HG03097 (cell line): ENCODE measurements around the gene ZNF555.
"Not testable (repeated sequence)": the region's sequence is repeated elsewhere in the genome, so short reads cannot be mapped to it uniquely, and the experiment has no call there.

ENCODE experiments used
- ATAC-seq: cut with Tn5 transposase; IDR thresholded peaks from one replicate; pipeline ENCODE4 v1.9.1; 2021; ENCODE audit not compliant: unreplicated experiment, low FRiP score

The ZNF555 gene

GRCh38 chr19:2806736-2807378, 34.4 kb upstream of the ZNF555 start:
- ATAC-seq = no peak

DNA sequence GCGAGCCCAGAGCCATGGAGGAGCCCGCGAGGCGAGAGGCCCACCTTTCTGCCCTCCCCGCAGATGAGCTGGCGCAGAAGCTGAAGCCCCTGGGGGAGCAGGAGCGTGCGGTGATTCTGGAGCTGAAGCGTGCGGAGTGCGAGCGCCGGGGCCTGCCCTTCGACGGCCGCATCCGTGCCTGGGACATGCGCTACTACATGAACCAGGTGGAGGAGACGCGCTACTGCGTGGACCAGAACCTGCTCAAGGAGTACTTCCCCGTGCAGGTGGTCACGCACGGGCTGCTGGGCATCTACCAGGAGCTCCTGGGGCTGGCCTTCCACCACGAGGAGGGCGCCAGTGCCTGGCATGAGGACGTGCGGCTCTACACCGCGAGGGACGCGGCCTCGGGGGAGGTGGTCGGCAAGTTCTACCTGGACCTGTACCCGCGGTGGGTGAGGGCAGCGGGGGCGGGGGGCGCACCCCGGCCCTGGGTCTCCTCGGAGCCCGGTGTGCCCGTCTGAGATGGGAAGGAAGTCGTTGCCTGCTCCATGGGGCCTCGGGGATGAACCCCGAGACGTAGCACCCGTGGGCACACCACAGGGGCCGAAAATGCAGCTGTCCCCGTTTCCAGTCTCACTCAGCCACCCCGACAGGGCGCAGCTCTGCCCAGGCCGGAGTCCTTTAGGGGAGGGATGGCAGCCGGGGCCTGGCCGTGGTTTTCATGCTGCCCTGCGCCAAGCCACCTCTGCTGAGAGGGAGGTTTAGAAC, 33.7 kb upstream of the ZNF555 start:
- ATAC-seq = no peak

DNA sequence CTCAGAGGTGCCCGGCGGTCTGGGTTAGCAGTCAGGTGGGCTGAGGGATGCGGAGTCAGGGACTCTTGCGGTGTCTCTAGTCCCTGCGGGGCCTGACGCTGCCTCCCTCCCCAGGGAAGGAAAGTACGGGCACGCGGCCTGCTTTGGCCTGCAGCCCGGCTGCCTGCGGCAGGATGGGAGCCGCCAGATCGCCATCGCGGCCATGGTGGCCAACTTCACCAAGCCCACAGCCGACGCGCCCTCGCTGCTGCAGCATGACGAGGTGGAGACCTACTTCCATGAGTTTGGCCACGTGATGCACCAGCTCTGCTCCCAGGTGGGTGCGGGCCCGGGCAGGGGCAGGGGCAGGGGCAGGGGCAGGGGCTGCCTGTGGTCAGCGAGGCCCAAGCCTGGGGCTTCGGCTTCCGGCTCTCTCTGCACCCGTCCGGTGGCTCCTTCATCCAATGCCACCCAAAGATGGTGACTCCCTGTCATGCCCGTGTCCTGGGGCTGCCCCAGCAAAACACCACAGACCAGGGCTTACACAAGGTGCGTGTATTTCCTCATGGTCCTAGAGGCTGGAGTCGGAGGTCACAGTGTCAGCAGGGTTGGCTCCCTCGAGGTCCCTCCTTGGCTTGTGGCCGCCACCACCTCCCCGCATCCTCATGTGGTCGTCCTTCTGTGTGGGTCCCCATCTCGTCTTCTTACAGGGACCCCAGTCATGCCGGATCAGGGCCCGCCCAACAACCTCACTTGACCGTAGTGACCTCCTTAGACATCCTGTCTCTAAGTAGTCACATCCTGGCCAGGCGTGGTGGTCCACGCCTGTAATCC, 32.9 kb upstream of the ZNF555 start:
- no peak for ATAC-seq

- ATAC-seq = no peak
Observed at GRCh38 chr19:2809387-2810140, 31.7 kb upstream of the ZNF555 start.

DNA sequence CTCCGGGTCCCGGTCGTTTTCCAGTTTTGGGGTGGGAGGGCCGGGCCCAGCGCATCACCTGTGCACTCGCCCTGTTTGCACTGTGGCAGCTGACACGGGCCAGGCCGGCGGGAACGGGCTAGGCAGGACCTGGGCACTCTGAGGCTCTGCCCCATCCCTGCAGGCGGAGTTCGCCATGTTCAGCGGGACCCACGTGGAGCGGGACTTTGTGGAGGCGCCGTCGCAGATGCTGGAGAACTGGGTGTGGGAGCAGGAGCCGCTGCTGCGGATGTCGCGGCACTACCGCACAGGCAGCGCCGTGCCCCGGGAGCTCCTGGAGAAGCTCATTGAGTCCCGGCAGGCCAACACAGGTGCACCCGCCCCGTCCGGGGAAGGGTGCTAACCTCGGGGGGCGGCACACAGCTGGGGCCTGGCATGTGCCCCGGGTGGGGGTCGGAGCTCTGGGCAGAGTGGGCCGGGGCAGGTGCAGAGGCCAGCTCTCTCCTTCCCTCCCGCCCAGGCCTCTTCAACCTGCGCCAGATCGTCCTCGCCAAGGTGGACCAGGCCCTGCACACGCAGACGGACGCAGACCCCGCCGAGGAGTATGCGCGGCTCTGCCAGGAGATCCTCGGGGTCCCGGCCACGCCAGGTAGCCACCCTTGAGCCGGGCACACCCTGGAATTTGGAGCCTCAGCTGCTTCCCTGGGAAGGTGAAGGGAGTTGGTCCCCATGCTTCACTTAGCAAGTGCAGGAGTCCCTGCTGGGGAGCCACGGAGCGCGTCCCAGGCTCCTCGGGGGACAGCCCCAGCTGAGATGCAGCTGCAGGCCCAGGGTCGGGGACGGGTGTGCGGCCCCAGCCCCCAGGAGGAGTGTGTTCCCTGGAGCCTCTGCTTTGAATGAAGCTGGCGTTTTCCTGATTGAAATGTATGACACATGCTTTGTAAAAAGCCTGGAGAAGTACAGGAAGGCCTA, 30.9 kb upstream of the ZNF555 start:
- no peak for ATAC-seq

DNA sequence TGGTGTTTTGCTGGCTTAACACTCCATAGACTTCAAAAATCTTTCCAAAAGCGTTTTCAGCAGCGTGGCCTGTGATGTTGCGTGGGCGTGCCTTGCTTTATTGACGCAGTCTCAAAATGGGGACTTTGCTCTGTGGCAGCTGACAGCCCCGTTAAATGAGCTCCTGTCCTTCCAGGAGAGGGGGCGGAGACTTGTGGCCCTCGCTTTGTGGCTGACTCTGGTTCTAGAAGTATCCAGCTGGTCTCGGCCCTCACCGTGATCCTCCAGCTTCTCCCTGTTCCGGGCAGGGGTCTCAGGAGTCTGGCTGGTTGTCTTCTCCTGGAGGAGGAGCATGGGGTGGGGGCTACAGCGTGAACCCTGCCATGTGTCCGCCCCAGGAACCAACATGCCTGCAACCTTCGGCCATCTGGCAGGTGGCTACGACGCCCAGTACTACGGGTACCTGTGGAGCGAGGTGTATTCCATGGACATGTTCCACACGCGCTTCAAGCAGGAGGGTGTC, 30.0 kb upstream of the ZNF555 start:
- ATAC-seq = no peak

DNA sequence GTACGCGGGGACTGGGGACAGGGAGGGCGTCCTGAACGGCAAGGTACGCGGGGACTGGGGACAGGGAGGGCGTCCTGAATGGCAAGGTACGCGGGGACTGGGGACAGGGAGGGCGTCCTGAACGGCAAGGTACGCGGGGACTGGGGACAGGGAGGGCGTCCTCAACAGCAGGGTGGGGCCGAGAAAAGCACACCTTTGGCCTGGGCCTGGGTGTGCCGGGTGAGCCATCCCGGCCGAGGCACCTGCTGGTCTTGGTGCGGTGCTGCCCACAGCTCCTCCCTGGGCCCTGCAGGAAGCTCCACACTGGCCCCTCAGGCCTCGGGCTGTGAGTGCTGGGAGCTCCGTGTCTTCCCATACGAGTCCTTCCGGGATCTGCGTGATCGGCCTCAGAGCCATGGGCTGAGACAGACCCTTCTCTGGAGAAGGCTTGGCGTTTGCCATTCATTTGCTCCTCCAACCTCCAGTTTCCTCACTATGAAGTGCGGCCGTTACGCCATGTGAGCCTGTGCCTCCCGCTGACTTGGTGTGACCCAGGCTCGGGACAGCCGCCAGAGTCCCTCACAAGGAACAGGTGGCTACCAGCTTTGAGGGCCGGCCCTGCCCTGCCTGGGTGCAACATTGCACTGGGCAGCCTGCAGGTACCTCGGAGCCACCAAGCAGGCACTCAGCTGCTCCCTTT, 29.4 kb upstream of the ZNF555 start:
- ATAC-seq = no peak

GRCh38 chr19:2812414-2813234, 28.7 kb upstream of the ZNF555 start:
- no peak for ATAC-seq

- ATAC-seq = no peak
Observed at GRCh38 chr19:2813235-2814160, 27.8 kb upstream of the ZNF555 start.

GRCh38 chr19:2814426-2814825, 26.8 kb upstream of the ZNF555 start:
- no peak for ATAC-seq

DNA sequence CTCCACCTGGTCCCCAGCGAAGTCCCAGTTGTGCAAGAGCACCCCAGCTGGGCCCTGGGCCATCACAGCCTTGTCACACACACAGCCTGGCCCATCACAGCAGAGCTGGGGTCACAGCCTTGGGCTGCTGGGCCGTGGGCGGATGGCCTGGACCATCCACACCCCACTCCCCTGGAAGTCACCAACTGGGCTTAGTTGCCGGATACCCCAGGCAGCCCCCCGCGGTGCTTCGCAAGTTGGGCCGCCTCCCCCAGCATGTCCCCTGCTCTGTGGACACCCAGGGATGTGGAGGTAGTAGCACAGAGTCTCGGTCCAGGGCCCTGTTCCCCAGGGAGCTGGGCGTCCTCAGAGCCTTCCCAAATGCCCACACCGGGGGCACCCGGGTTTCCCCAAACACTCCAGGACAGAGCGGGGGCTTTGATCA, 26.1 kb upstream of the ZNF555 start:
- no peak for ATAC-seq

DNA sequence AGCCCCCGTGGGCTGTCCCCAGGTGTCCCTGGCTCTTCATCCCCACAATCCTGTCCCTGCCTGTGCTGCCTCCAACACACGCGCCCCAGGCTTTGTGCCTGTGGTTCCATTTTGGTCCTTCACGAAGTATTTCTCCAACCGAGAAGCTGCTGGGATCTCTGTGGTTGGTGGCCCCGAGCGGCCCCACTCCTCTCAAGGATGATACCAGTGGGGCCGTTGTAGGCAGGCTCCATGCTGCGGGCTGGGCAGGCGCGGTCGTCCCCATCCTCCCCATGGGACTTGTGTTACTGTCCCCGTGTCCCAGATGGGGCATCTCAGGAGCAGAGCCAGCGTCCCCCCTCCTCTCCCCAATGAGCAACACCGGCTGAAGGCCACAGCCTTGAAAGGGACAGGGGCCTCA, 25.4 kb upstream of the ZNF555 start:
- no peak for ATAC-seq

GRCh38 chr19:2816641-2817040, 24.6 kb upstream of the ZNF555 start:
- no peak for ATAC-seq

DNA sequence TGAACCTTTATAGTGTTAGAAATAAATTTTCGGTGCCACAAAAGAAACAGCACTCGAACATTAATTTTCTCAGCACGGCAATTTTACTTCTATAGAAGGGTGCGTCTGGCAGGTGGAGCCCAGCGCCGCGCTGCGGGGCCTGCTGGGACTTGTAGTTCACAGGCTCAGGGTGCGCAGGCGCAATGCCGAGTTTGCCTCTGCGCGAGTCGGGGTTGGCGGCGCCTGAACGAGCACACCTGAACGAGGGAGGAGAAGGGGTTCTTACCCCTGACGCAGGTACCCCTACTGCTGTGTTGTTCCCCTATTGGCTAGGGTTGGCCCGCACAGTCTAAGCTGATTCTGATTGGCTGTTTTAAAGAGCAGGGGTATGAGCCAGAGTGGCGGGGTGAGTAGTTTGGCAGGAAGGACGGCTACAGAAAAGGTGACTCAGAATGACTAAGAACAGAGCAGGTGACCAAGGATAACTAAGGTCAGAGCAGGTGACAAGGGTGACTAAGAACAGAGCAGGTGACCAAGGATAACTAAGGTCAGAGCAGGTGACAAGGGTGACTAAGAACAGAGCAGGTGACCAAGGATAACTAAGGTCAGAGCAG, 23.9 kb upstream of the ZNF555 start:
- not testable (repeated sequence) for ATAC-seq

GRCh38 chr19:2819540-2820111, 21.6 kb upstream of the ZNF555 start, which contains the start of gene ZNF554:
Gene ZNF554, plus strand, starts transcription at chr19:2819868. Its CDS starts 204 bp downstream, at chr19:2820072.
- peak; percentile 89 for ATAC-seq

GRCh38 chr19:2820112-2820702, 21.1 kb upstream of the ZNF555 start:
- ATAC-seq = peak; percentile 31
